CD4-positive, alpha-beta T cell treated with Interleukin-4 for 4 hours (primary cell): ENCODE results near the gene ARHGEF11.

Source experiments
- DNase-seq: peaks from one replicate; pipeline ENCODE4 v3.0.0-alpha.2; 2020

The ARHGEF11 gene

GRCh38 chr1:157044326-157044725 lies 1.2 kb downstream of the ARHGEF11 start:
- DNase-seq = no peak

GRCh38 chr1:157043685-157044084 lies 1.9 kb downstream of the ARHGEF11 start:
- DNase-seq = no peak

GRCh38 chr1:157042846-157043245 lies 2.7 kb downstream of the ARHGEF11 start:
- no peak for DNase-seq

DNA sequence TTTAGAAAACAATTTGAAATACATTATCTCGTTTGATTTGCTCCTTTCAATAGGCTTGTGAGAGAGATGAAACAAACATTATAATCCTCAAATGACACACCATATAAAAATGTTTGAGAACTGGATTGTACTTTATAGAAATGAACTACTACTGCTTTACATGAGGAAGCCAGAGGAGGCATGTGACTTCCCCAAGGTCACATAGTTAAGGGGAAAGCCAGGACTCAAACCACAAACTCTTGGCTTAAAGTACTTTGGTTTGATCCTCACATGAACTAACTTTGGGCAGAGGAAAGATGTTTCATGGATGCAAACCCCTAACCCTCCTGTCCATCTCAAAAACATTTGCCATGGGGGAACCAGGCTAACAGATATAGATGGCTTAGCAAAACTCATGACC lies 4.7 kb downstream of the ARHGEF11 start:
- no peak for DNase-seq

DNA sequence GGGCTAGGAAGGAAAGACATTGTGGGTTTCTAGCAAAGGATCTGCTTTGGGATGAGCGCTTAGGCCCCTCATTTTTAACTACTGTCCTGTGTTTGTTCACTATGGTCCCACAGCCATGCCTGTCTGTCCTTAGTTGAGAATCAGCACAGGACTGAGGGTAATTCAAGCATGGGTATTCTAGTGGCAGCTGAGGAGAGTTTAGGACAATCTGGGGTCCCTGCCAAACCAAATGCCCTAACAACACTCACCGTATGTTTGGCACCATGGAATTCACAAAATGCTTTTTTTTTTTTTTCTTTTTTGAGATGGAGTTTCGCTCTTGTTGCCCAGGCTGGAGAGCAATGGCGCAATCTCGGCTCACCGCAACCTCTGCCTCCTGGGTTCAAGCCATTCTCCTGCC lies 10.4 kb downstream of the ARHGEF11 start:
- DNase-seq = no peak

DNA sequence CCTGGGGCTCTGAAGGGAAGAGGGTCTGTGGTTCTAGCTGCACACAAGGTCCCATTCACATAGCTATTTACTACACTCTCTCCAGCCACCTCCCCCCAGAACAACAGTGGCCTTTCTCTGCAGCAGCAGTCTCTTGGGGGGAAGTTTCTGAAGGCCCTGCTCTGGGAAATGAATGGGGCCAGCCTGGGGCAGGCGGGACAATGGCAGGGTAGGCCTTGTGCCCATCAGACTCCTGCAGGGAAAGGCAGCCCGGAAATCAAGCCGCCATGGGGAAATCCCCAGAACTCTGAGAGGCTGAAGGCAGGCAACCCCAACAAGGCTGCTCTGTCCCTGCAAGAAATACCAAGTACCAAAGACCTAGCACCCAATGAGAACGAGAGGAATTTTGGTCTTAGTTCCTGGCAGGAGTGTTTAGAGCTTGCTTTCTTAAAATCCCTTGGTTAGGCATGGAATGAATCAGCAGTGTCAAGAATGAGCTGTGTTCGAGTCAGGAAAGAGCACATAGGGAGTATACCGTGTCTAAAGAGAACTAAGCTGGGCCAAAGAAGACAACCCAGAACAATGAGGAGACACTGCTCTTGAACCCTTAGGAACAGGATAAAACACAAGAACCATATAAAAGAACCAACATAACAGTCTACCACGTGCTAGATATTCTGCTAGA lies 11.3 kb downstream of the ARHGEF11 start:
- DNase-seq = no peak

GRCh38 chr1:157033357-157033876 lies 12.1 kb downstream of the ARHGEF11 start:
- DNase-seq = no peak

DNA sequence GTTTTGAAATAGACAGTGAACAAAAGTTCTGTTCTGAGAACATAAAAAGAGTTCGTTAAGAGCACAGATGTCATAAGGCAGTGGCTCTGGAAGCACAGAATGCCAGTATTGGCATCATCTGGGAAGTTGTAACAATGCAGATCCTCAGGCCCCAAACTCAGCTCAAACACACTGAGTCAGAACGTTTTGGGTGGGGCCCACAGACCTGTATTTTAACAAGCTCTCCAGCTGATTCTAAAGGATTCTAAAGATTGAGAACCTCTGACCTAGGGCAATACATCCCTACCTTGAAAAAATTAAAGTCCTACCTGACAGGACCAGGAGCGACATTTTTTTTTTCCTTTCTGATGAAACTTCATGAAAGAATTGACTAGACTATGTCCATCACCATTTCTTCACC lies 13.2 kb downstream of the ARHGEF11 start:
- no peak for DNase-seq

DNA sequence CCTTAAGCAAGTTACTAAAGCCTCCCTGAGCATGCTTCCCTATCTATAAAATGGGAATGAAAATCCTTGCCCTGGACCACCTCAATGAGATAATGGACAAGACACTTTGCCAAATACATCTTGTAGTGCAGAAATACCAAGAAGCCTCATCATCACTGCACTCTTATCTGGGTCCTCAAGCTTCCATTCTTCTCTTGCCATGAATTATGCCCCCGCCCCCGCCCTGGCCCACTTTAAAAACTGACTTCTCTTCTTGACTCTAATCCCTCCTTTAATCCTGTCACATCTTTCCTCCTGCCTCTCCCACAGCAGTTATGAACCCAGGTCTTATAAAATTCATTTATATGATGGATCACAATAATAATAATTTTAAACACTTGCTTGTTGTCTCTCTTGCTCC lies 14.8 kb downstream of the ARHGEF11 start:
- DNase-seq = no peak

- no peak for DNase-seq
Observed at GRCh38 chr1:157028674-157029073, 16.9 kb downstream of the ARHGEF11 start.

DNA sequence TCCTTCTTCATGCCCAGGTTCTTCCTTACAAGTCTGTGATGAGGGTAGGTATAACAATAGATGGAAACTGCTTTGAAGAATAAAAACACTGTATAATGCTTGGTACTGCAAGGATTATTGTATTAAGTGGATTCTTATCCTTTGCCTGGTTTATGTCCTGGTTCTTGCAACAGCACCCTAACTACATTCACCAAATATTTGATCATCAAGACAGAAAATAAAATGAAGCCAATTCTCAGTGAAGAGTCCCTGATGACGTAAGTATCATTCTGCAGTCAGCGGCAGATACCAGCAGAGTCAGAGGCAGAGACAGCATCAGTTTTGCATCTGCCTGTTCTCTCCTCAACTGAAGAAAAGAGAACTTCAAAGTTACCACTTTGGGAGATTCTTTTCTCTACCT lies 19.7 kb downstream of the ARHGEF11 start:
- no peak for DNase-seq

- no peak for DNase-seq
Observed at GRCh38 chr1:157025385-157025784, 20.2 kb downstream of the ARHGEF11 start.

GRCh38 chr1:157021688-157022087 lies 23.9 kb downstream of the ARHGEF11 start:
- no peak for DNase-seq

GRCh38 chr1:157019457-157019856 lies 26.1 kb downstream of the ARHGEF11 start:
- DNase-seq = no peak

GRCh38 chr1:157011845-157012244 lies 33.7 kb downstream of the ARHGEF11 start:
- no peak for DNase-seq

- no peak for DNase-seq
Observed at GRCh38 chr1:157008502-157008901, 37.0 kb downstream of the ARHGEF11 start.

GRCh38 chr1:157007306-157007705 lies 38.2 kb downstream of the ARHGEF11 start:
- no peak for DNase-seq

DNA sequence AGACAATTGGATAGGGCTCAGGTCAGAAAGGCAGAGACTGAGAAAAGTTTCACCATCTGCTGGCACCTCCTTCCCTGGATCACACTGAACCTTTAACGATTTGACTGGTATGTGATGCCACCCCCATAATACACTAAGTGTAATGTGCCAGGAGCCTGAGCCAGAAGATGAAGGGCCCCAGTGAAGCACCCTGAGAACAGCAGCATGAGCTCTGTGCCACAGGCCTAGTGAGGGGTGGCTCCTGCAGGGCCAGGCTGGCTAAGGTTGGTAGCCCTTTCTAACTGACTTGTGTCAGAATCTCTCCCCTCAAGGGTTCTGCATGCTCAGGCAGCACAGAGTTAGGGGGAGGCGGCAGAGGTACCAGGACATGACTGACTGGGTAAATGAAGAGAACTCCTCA lies 38.9 kb downstream of the ARHGEF11 start:
- DNase-seq = no peak

DNA sequence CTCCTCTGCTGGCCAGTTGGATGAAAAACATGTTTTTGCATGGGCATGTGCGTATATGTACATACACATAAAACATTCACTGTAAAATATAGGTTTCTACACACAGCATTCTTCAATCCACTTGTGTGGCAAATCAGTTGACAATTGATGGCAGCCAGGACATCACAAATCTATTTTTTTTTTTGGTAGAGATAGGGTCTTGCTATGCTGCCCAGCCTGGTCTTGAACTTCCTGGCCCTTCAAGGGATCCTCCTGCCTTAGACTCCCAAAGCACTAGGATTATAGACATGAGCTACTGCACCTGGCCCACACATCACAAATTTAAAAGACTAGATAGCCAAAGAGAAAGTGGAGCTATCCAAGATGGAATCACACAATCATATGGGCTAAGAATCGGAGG lies 39.6 kb downstream of the ARHGEF11 start:
- no peak for DNase-seq

DNA sequence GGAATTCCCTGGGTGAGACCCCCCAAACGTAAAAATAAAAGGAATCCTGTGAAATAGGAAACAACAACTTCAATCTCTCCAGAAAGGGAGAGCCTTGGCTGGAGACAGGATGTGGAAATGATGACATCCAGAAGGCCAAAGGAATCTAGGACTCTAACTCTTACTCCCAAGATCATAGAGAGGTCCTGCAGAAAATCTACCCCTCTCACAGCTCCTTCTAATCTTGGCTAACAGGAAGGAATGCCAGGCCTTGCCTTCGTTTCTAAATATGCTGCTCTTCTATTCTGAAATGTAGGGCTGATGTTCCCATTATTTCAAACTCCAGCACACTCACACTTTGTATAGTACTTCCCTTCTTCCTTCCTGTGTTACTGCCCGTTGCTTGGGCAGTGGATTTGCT lies 40.7 kb downstream of the ARHGEF11 start:
- no peak for DNase-seq

DNA sequence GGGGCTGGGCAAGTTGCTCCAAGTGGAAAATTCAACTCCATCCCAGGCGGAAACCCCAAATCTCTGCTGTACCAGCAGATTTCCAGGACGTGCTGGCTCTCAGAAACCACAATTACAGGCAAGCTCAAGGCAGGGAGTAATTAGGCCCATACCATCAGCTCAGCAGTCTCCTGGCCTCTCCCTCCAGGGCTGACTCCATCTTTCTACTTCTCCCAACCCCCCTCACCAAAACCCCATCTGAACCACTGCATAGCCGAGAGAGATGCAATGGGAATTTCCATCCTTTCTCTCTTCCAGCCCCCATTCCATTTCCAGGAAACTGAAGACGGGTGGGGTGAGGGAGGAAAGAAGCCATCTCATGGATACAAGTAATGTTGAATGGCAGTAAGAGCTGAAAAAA lies 41.2 kb downstream of the ARHGEF11 start:
- no peak for DNase-seq

DNA sequence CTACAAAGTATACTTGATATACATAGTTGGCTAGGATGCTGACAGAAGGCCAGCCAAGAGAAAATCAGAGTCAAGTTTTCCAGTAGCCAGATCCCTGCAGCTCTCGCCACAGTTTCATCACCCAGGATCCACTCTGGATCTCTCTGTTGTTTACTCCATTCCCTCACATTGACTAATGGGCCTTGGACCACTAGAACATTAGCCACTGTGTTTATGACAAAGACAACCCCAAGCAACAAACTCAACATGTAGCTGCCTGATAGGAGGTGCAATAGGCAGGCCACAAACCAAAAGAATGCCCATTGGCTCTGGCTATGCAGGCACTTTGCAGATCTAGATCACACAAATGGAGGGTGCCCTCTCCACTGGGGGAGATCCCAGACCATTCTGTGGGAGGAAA lies 44.2 kb downstream of the ARHGEF11 start:
- no peak for DNase-seq

GRCh38 chr1:157000686-157001085 lies 44.9 kb downstream of the ARHGEF11 start:
- no peak for DNase-seq

DNA sequence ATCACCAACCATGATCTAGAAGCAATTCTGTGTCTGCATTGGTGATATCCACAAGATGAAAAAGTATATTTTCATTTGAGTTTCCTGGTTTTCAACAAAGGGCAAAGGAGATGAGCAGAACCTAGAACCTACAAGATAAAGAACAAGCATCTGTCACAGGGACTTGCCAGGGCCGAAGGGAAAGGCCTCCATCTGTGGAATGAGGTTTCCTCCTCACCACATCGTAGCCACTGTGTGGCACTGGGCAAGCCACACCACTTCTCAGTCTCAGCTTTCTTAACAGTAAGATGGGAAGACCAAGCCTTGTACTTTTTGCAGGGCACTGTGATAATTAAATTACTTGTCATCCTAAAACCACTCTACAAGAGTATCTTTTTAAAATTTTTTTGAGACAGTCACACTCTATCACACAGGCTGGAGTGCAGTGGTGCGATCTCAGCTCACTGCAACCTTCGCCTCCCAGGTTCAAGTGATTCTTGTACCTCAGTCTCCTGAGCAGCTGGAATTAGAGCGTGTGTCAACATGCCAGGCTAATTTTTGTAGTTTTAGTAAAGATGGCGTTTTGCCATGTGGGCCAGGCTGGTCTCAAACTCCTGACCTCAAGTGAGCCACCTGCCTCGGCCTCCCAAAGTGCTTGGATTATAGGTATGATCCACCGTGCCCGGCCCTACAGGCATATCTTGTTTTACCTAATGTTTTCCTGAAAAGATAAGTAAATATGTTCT lies 45.8 kb downstream of the ARHGEF11 start:
- no peak for DNase-seq
